Umbilical cord (tissue), 2 donors: ENCODE data around the gene PTPA. TPM values are rescaled to one million over a fixed set of nuclear protein-coding genes. Genes with fewer than 3 reads are reported as not detected.
"Not testable (repeated sequence)": the region's sequence is repeated elsewhere in the genome, so short reads cannot be mapped to it uniquely, and the experiment has no call there.

Experiments
- DNase-seq: peaks from one replicate; pipeline ENCODE4 v3.0.0-alpha.2; 2015; ENCODE audit warnings: low spot score
- total RNA-seq: library from RNA; depleted of rRNA; stranded (reverse); fragments of >200 nt; gene quantifications from one replicate; pipeline ENCODE4 v1.2.3, GENCODE V29; 2014; ENCODE audit warnings: low replicate concordance; ENCODE audit not compliant: insufficient read depth

Gene PTPA
- total RNA-seq, 1 donor from 2014 or later, result 24.1 TPM

- DNase-seq, result peak; percentile 97
Observed at GRCh38 chr9:129175825-129176633, 64.8 kb downstream of the PTPA start.

GRCh38 chr9:129176701-129177442 is 65.7 kb downstream of the PTPA start:
- peak; percentile 38 for DNase-seq

GRCh38 chr9:129177443-129177790 is 66.2 kb downstream of the PTPA start:
- DNase-seq, result no peak

GRCh38 chr9:129177791-129178567 is 66.8 kb downstream of the PTPA start, which contains the start of gene IER5L:
Gene IER5L, minus strand, starts transcription at chr9:129178261. Its CDS starts 209 bp downstream, at chr9:129178052.
- DNase-seq, result peak; percentile 98

GRCh38 chr9:129178568-129179382 is 67.6 kb downstream of the PTPA start:
- DNase-seq, result no peak

GRCh38 chr9:129181246-129181645 is 70.0 kb downstream of the PTPA start:
- DNase-seq, result no peak

GRCh38 chr9:129182122-129182521 is 70.9 kb downstream of the PTPA start:
- DNase-seq, result no peak

GRCh38 chr9:129182625-129183494 is 71.6 kb downstream of the PTPA start:
- DNase-seq, result no peak

GRCh38 chr9:129183495-129184218 is 72.4 kb downstream of the PTPA start:
- DNase-seq, result no peak

- no peak for DNase-seq
Observed at GRCh38 chr9:129184219-129184524, 73.0 kb downstream of the PTPA start.

GRCh38 chr9:129184596-129185122 is 73.4 kb downstream of the PTPA start:
- DNase-seq, result no peak

- DNase-seq, result no peak
Observed at GRCh38 chr9:129185402-129185801, 74.2 kb downstream of the PTPA start.

GRCh38 chr9:129185991-129186390 is 74.8 kb downstream of the PTPA start:
- no peak for DNase-seq

GRCh38 chr9:129187042-129187441 is 75.8 kb downstream of the PTPA start:
- no peak for DNase-seq

- DNase-seq, result not testable (repeated sequence)
Observed at GRCh38 chr9:129189971-129190370, 78.8 kb downstream of the PTPA start.

- no peak for DNase-seq
Observed at GRCh38 chr9:129191234-129191633, 80.0 kb downstream of the PTPA start.

- DNase-seq, result no peak
Observed at GRCh38 chr9:129193655-129194054, 82.4 kb downstream of the PTPA start.

- no peak for DNase-seq
Observed at GRCh38 chr9:129194221-129194620, 83.0 kb downstream of the PTPA start.

GRCh38 chr9:129195606-129196005 is 84.4 kb downstream of the PTPA start:
- DNase-seq, result no peak
